Measurements from ENCODE around the gene GALNTL6. TPM values are rescaled to one million over a fixed set of nuclear protein-coding genes. Genes with fewer than 3 reads are reported as not detected.

GALNTL6 gene
- total RNA-seq, 1 donor from 2014 or later: 0.61 TPM

DNA sequence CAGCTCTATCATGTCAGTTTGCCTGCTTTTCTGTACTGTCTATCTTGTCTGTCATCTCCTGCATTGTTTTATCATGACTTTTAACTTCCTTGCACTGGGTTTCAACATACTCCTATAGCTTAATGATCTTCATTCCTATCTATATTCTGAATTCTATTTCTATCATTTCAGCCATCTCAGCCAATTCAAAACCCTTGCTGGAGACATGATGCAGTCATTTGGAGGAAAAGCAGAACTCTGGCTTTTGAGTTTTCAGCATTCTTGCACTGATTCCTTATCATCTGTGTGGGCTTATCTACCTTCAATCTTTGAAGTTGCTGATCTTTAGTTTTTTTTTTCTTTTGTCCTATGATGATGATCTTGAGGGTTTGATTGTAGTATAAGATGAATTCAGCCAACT, 861.6 kb downstream of the GALNTL6 start:
- no peaks in the 10 kb centered on the region for H3K36me3 Mint-ChIP-seq (ENCODE audit: low read depth, unreplicated experiment)
- H3K4me1 ChIP-seq (ENCODE audit: insufficient read depth, low read length): no peaks in the 10 kb centered on the region
- no peaks in the 10 kb centered on the region for H3K36me3 ChIP-seq (ENCODE audit: insufficient read depth, low read length)
- peaks cover 3% of the 10 kb centered on the region for H3K4me1 Mint-ChIP-seq (ENCODE audit: low read depth, unreplicated experiment)
- FAIRE-seq: no peak
- no peak for DNase-seq (ENCODE audit: low read depth)
- no peak overlapping the region for H3K9ac ChIP-seq (ENCODE audit: low read length)
- no peaks in the 10 kb centered on the region for H3K9me3 ChIP-seq (ENCODE audit: insufficient read depth, low read depth, low read length)
- no peaks in the 10 kb centered on the region for H3K27me3 ChIP-seq (ENCODE audit: insufficient read depth, low read length)
- no peak overlapping the region for H3K4me3 Mint-ChIP-seq (ENCODE audit: unreplicated experiment)
- H2AFZ ChIP-seq (ENCODE audit: low read depth, low read length): no peak overlapping the region
- no peaks in the 10 kb centered on the region for H3K79me2 ChIP-seq (ENCODE audit: insufficient read depth, low read length)
- no peaks in the 10 kb centered on the region for H4K20me1 ChIP-seq (ENCODE audit: insufficient read depth, low read length)
- H3K9me3 Mint-ChIP-seq (ENCODE audit: unreplicated experiment): peaks cover 3% of the 10 kb centered on the region
- H3K27ac Mint-ChIP-seq (ENCODE audit: unreplicated experiment): no peak overlapping the region
- TF ChIP-seq EZH2 (IDR thresholded peaks at IDR 0.05; ENCODE audit: insufficient read depth, low read length): no peak
- TF ChIP-seq, protein P1, sequence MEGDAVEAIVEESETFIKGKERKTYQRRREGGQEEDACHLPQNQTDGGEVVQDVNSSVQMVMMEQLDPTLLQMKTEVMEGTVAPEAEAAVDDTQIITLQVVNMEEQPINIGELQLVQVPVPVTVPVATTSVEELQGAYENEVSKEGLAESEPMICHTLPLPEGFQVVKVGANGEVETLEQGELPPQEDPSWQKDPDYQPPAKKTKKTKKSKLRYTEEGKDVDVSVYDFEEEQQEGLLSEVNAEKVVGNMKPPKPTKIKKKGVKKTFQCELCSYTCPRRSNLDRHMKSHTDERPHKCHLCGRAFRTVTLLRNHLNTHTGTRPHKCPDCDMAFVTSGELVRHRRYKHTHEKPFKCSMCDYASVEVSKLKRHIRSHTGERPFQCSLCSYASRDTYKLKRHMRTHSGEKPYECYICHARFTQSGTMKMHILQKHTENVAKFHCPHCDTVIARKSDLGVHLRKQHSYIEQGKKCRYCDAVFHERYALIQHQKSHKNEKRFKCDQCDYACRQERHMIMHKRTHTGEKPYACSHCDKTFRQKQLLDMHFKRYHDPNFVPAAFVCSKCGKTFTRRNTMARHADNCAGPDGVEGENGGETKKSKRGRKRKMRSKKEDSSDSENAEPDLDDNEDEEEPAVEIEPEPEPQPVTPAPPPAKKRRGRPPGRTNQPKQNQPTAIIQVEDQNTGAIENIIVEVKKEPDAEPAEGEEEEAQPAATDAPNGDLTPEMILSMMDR (IDR thresholded peaks at IDR 0.05; ENCODE audit: insufficient read depth, low read depth, low read length): no peak
- H3K4me2 ChIP-seq (ENCODE audit: low read length): no peak overlapping the region
- no peaks in the 10 kb centered on the region for H3K27me3 Mint-ChIP-seq (ENCODE audit: low read depth, unreplicated experiment)
- H3K27ac ChIP-seq (ENCODE audit: low read depth, low read length): no peak overlapping the region
- no peak overlapping the region for H3K4me3 ChIP-seq (ENCODE audit: insufficient read depth, low read depth, low read length)

DNA sequence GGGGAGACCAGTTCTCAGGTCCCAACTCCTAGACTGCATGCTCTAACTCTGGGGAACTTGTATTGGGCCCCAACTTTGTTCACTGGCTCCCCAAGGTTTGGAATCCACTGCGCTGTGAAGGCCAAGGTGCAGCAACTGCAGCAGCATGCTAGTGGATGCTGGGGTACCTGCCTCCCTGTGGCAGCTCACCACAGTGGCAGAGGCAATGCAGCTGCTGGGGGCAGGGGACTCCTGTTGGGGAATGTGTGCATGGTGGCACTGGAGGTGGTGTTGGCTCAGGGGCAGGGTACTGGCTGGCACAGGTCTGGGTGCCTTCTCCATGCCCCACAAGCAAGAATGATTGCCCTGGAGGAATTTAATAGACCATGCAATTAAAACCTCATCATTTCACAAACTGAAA, 862.0 kb downstream of the GALNTL6 start:
- Histone ChIP-seq H3K4me2 (ENCODE audit: low read length) (no peak overlapping the region), H3K27ac (ENCODE audit: low read depth, low read length) (no peak overlapping the region), H3K9ac (ENCODE audit: low read length) (no peak overlapping the region), H3K79me2 (ENCODE audit: insufficient read depth, low read length) (no peaks in the 10 kb centered on the region), H3K27me3 (ENCODE audit: insufficient read depth, low read length) (no peaks in the 10 kb centered on the region), H3K4me3 (ENCODE audit: insufficient read depth, low read depth, low read length) (no peak overlapping the region), H2AFZ (ENCODE audit: low read depth, low read length) (no peak overlapping the region), H3K36me3 (ENCODE audit: insufficient read depth, low read length) (no peaks in the 10 kb centered on the region), H3K4me1 (ENCODE audit: insufficient read depth, low read length) (no peaks in the 10 kb centered on the region), H3K9me3 (ENCODE audit: insufficient read depth, low read depth, low read length) (no peaks in the 10 kb centered on the region), H4K20me1 (ENCODE audit: insufficient read depth, low read length) (no peaks in the 10 kb centered on the region)
- TF ChIP-seq EZH2 (IDR thresholded peaks at IDR 0.05; ENCODE audit: insufficient read depth, low read length): no peak
- TF ChIP-seq, protein P1 (IDR thresholded peaks at IDR 0.05; ENCODE audit: insufficient read depth, low read depth, low read length): no peak
- H3K36me3 Mint-ChIP-seq (ENCODE audit: low read depth, unreplicated experiment): no peaks in the 10 kb centered on the region
- DNase-seq (ENCODE audit: low read depth) (no peak), FAIRE-seq (no peak)
- peaks cover 3% of the 10 kb centered on the region for H3K4me1 Mint-ChIP-seq (ENCODE audit: low read depth, unreplicated experiment)
- H3K27me3 Mint-ChIP-seq (ENCODE audit: low read depth, unreplicated experiment): no peaks in the 10 kb centered on the region
- no peak overlapping the region for H3K27ac Mint-ChIP-seq (ENCODE audit: unreplicated experiment)
- peaks cover 3% of the 10 kb centered on the region for H3K9me3 Mint-ChIP-seq (ENCODE audit: unreplicated experiment)
- H3K4me3 Mint-ChIP-seq (ENCODE audit: unreplicated experiment): no peak overlapping the region

DNA sequence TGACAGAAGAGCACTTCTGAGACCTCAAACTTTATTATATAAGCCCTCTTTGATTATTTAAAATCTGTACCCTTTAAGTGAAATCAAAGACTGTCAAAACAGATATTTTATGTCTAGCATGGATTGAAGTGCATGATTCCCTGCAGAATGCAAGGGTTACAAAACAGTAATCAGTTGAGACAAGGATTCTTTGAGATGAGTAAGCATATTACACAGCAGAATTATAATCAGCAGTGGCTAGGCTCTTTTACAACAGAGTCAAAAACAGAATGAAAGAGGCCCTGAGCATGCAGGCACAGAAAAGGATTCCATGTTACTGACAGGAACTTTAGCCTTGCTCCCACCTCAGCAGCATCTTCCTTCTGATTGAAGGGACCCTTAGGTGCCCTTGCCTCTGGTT, 867.5 kb downstream of the GALNTL6 start:
- H4K20me1 ChIP-seq (ENCODE audit: insufficient read depth, low read length): no peaks in the 10 kb centered on the region
- no peak for TF ChIP-seq EZH2 (IDR thresholded peaks at IDR 0.05; ENCODE audit: insufficient read depth, low read length)
- TF ChIP-seq, protein P1 (IDR thresholded peaks at IDR 0.05; ENCODE audit: insufficient read depth, low read depth, low read length): no peak
- H3K4me2 ChIP-seq (ENCODE audit: low read length): no peak overlapping the region
- Mint-ChIP-seq H3K4me1 (ENCODE audit: low read depth, unreplicated experiment) (peaks cover 18% of the 10 kb centered on the region), H3K4me3 (ENCODE audit: unreplicated experiment) (no peak overlapping the region), H3K27me3 (ENCODE audit: low read depth, unreplicated experiment) (no peaks in the 10 kb centered on the region), H3K36me3 (ENCODE audit: low read depth, unreplicated experiment) (no peaks in the 10 kb centered on the region), H3K27ac (ENCODE audit: unreplicated experiment) (no peak overlapping the region), H3K9me3 (ENCODE audit: unreplicated experiment) (no peaks in the 10 kb centered on the region)
- peak overlapping the region; percentile 28 for H2AFZ ChIP-seq (ENCODE audit: low read depth, low read length)
- H3K27ac ChIP-seq (ENCODE audit: low read depth, low read length): no peak overlapping the region
- H3K27me3 ChIP-seq (ENCODE audit: insufficient read depth, low read length): no peaks in the 10 kb centered on the region
- H3K4me1 ChIP-seq (ENCODE audit: insufficient read depth, low read length): no peaks in the 10 kb centered on the region
- H3K79me2 ChIP-seq (ENCODE audit: insufficient read depth, low read length): no peaks in the 10 kb centered on the region
- DNase-seq (ENCODE audit: low read depth) (no peak), FAIRE-seq (no peak)
- no peaks in the 10 kb centered on the region for H3K36me3 ChIP-seq (ENCODE audit: insufficient read depth, low read length)
- H3K9me3 ChIP-seq (ENCODE audit: insufficient read depth, low read depth, low read length): no peaks in the 10 kb centered on the region
- no peak overlapping the region for H3K9ac ChIP-seq (ENCODE audit: low read length)
- no peak overlapping the region for H3K4me3 ChIP-seq (ENCODE audit: insufficient read depth, low read depth, low read length)
